ENCODE measurements around the gene KRT4. TPM values are rescaled to one million over a fixed set of nuclear protein-coding genes. Genes with fewer than 3 reads are reported as not detected.
"Not testable (repeated sequence)": the region's sequence is repeated elsewhere in the genome, so short reads cannot be mapped to it uniquely, and the experiment has no call there.

The KRT4 gene
- total RNA-seq, 2 donors from 2014 or later: not detected

DNA sequence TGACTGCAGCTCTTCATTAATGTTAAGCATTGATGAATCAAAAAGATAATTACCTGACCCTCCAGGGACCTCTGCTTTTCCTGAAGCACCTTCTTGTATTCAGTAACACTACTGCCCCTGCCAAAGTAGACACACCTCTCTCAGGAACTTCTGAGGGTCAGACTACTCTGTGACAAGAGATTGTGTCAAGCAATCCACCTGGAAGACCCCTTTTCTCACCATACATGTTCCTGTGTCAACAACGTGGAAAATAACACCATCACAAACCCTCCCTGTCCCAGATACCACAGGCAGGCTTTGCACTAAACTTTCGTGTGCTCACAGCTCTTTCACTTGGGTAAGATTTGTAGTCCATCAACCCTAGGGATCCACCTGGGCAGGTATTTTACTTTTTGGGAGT, 49.9 kb downstream of the KRT4 start:
- Histone ChIP-seq H3K36me3 (no peaks in the 10 kb centered on the region), H3K4me3 (no peak overlapping the region), H3K4me1 (ENCODE audit: control insufficient read depth in 1 of 2, low read depth in 2 of 2) (no peaks in the 10 kb centered on the region), H3K9me3 (peaks cover 7% of the 10 kb centered on the region), H3K27me3 (replicated peaks; ENCODE audit: insufficient read depth) (no peaks in the 10 kb centered on the region), H3K27ac (no peak overlapping the region)
- DNase-seq (ENCODE audit: low spot score) (no peak), ATAC-seq (ENCODE audit: insufficient number of reproducible peaks, low FRiP score, low read depth) (no peak)
- TF ChIP-seq CTCF (IDR thresholded peaks at IDR 0.05): no peak

DNA sequence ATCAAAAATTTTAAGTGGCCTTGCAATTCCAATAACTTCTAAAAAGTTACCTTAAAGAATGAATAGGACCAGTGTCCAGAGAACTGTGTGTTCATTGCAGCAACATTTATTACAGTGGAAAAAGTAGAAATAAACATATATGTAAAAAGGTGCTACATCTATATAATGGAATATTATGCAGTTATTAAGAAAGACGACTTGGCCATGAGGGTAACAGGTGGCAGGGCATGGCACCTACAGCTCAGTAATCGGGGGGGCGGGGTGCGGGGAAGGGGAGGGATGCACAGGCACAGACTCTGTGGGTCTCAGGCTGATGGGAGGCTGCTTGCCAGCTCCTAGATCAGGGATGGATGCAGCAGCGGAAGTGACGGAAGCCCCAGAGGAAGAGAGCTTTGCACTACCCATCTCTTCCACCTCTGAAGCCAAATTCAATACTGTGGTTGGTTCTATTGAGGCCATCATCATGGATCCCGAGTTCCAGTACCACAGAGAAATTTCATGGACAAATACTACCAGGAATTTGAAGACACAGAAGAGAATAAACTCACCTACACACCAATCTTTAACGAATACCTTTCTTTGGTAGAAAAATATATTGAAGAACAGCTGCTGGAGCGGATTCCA, 50.8 kb downstream of the KRT4 start:
- Histone ChIP-seq H3K27me3 (replicated peaks; ENCODE audit: insufficient read depth) (no peaks in the 10 kb centered on the region), H3K9me3 (peaks cover 7% of the 10 kb centered on the region), H3K36me3 (no peaks in the 10 kb centered on the region), H3K4me3 (no peak overlapping the region), H3K27ac (no peak overlapping the region), H3K4me1 (ENCODE audit: control insufficient read depth in 1 of 2, low read depth in 2 of 2) (no peaks in the 10 kb centered on the region)
- DNase-seq (ENCODE audit: low spot score) (no peak), ATAC-seq (ENCODE audit: insufficient number of reproducible peaks, low FRiP score, low read depth) (no peak)
- no peak for TF ChIP-seq CTCF (IDR thresholded peaks at IDR 0.05)

GRCh38 chr12:52761802-52762201, 52.1 kb downstream of the KRT4 start:
- Histone ChIP-seq H3K27me3 (replicated peaks; ENCODE audit: insufficient read depth) (no peaks in the 10 kb centered on the region), H3K9me3 (peaks cover 7% of the 10 kb centered on the region), H3K4me3 (no peak overlapping the region), H3K4me1 (ENCODE audit: control insufficient read depth in 1 of 2, low read depth in 2 of 2) (no peaks in the 10 kb centered on the region), H3K27ac (no peak overlapping the region), H3K36me3 (no peaks in the 10 kb centered on the region)
- no peak for ATAC-seq (ENCODE audit: insufficient number of reproducible peaks, low FRiP score, low read depth)
- TF ChIP-seq CTCF (IDR thresholded peaks at IDR 0.05): no peak
- no peak for DNase-seq (ENCODE audit: low spot score)

GRCh38 chr12:52761218-52761617, 52.7 kb downstream of the KRT4 start:
- not testable (repeated sequence) for H3K27me3 ChIP-seq (replicated peaks; ENCODE audit: insufficient read depth); DNase-seq (ENCODE audit: low spot score); H3K36me3 ChIP-seq; H3K4me3 ChIP-seq; ATAC-seq (ENCODE audit: insufficient number of reproducible peaks, low FRiP score, low read depth); H3K27ac ChIP-seq; H3K9me3 ChIP-seq; H3K4me1 ChIP-seq (ENCODE audit: control insufficient read depth in 1 of 2, low read depth in 2 of 2)

DNA sequence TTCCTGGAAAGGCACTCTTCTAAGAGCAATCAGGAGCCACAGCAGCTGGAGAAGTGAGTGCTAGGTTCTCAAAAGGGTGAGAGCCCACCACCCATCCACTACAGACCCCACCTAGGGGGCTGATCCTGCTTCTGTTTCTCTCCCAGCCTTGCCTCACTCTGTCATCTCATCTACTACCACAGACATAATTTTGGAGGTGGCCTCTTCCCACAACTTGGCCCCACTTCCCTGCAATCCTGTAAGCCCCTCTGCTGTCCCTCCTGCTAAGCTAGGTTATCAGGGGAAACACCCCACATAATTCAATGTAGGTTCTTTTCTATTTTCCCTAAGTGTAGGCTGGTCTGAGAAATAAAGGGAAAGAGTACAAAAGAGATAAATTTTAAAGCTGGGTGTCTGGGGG, 53.3 kb downstream of the KRT4 start:
- Histone ChIP-seq H3K4me3 (no peak overlapping the region), H3K9me3 (peaks cover 7% of the 10 kb centered on the region), H3K36me3 (no peaks in the 10 kb centered on the region), H3K27ac (no peak overlapping the region), H3K4me1 (ENCODE audit: control insufficient read depth in 1 of 2, low read depth in 2 of 2) (no peaks in the 10 kb centered on the region), H3K27me3 (replicated peaks; ENCODE audit: insufficient read depth) (no peaks in the 10 kb centered on the region)
- ATAC-seq (ENCODE audit: insufficient number of reproducible peaks, low FRiP score, low read depth): no peak
- no peak for DNase-seq (ENCODE audit: low spot score)
- TF ChIP-seq CTCF (IDR thresholded peaks at IDR 0.05): no peak

- no peaks in the 10 kb centered on the region for H3K27me3 ChIP-seq (replicated peaks; ENCODE audit: insufficient read depth)
- H3K4me1 ChIP-seq (ENCODE audit: control insufficient read depth in 1 of 2, low read depth in 2 of 2): no peaks in the 10 kb centered on the region
- no peak for TF ChIP-seq CTCF (IDR thresholded peaks at IDR 0.05)
- peaks cover 7% of the 10 kb centered on the region for H3K9me3 ChIP-seq
- DNase-seq (ENCODE audit: low spot score) (no peak), ATAC-seq (ENCODE audit: insufficient number of reproducible peaks, low FRiP score, low read depth) (no peak)
- H3K36me3 ChIP-seq: no peaks in the 10 kb centered on the region
- H3K27ac ChIP-seq: no peak overlapping the region
- no peak overlapping the region for H3K4me3 ChIP-seq
These were observed 54.2 kb downstream of the KRT4 start for GRCh38 chr12:52759695-52760094.

Data from thoracic aorta (tissue), 2 donors.